Ishikawa (cell line): ENCODE measurements around the gene ALDH7A1.

Experiments
- CEBPB ChIP-seq: IDR thresholded peaks from 2 replicates; pipeline ENCODE4 v1.6.1; 2012
- CREB1 ChIP-seq: IDR thresholded peaks from 2 replicates; pipeline ENCODE4 v1.6.1; 2012; ENCODE audit warnings: low read depth
- EP300 ChIP-seq: IDR thresholded peaks from 2 replicates; pipeline ENCODE4 v1.6.1; 2012; ENCODE audit warnings: borderline replicate concordance
- MAX ChIP-seq: IDR thresholded peaks from 2 replicates; pipeline ENCODE4 v1.6.1; 2012
- RAD21 ChIP-seq: IDR thresholded peaks from 2 replicates; pipeline ENCODE4 v1.6.1; 2012; ENCODE audit warnings: low read depth
- TAF1 ChIP-seq: IDR thresholded peaks from 2 replicates; pipeline ENCODE4 v1.6.1; 2012; ENCODE audit warnings: low read depth, mild to moderate bottlenecking
- TCF12 ChIP-seq: IDR thresholded peaks from 2 replicates; pipeline ENCODE4 v1.6.1; 2012; ENCODE audit warnings: low read depth
- YY1 ChIP-seq: IDR thresholded peaks from 2 replicates; pipeline ENCODE4 v1.6.1; 2012; ENCODE audit warnings: low read depth

GRCh38 chr5:126513302-126513701, 81.7 kb downstream of the ALDH7A1 start:
- no peak for TF ChIP-seq YY1
- TF ChIP-seq TAF1 = no peak
- TF ChIP-seq MAX = no peak
- no peak for TF ChIP-seq TCF12
- no peak for TF ChIP-seq CREB1
- TF ChIP-seq RAD21 = no peak
- TF ChIP-seq EP300 = no peak
- no peak for TF ChIP-seq CEBPB
